ENCODE measurements around the gene CTXN3. TPM values are rescaled to one million over a fixed set of nuclear protein-coding genes. Genes with fewer than 3 reads are reported as not detected.

The CTXN3 gene
- polyA plus RNA-seq, 1 donor (not counting 4 experiments of a cell fraction or from before 2014, with no cell fraction given) = 0.22 TPM

GRCh38 chr5:127647361-127647958 is 1.4 kb upstream of the CTXN3 start:
- Histone ChIP-seq H3K4me2 (ENCODE audit: control insufficient read depth, extremely low read depth, insufficient read depth, low read depth, low read length) (no peak overlapping the region), H3K27me3 (ENCODE audit: control insufficient read depth, extremely low read depth, insufficient read depth, low read length) (no peaks in the 10 kb centered on the region), H2AFZ (ENCODE audit: control insufficient read depth, low read length) (peak overlapping the region; percentile 10), H3K9me1 (ENCODE audit: control insufficient read depth, extremely low read depth, insufficient read depth, low read length) (no peaks in the 10 kb centered on the region), H3K27ac (ENCODE audit: control insufficient read depth, insufficient read depth, low read length) (no peak overlapping the region), H3K4me3 (ENCODE audit: control insufficient read depth in 2 of 3, extremely low read depth in 1 of 3, insufficient read depth in 2 of 3, low read depth in 1 of 3, low read length in 3 of 3) (no peak overlapping the region), H3K4me1 (ENCODE audit: control insufficient read depth, extremely low read depth, insufficient read depth, low read length) (peaks cover 34% of the 10 kb centered on the region), H3K36me3 (ENCODE audit: control insufficient read depth in 2 of 2, extremely low read depth in 1 of 2, insufficient read depth in 2 of 2, low read length in 2 of 2) (no peaks in the 10 kb centered on the region), H3K79me2 (ENCODE audit: control insufficient read depth, insufficient read depth, low read length) (no peaks in the 10 kb centered on the region), H3K9me3 (ENCODE audit: control insufficient read depth, low read depth, low read length) (no peaks in the 10 kb centered on the region), H4K20me1 (ENCODE audit: control insufficient read depth, extremely low read depth, insufficient read depth, low read length) (no peaks in the 10 kb centered on the region), H3K9ac (ENCODE audit: control insufficient read depth, extremely low read depth, insufficient read depth, low read length) (no peak overlapping the region)
- FAIRE-seq = peak; percentile 86
- TF ChIP-seq, protein P1, sequence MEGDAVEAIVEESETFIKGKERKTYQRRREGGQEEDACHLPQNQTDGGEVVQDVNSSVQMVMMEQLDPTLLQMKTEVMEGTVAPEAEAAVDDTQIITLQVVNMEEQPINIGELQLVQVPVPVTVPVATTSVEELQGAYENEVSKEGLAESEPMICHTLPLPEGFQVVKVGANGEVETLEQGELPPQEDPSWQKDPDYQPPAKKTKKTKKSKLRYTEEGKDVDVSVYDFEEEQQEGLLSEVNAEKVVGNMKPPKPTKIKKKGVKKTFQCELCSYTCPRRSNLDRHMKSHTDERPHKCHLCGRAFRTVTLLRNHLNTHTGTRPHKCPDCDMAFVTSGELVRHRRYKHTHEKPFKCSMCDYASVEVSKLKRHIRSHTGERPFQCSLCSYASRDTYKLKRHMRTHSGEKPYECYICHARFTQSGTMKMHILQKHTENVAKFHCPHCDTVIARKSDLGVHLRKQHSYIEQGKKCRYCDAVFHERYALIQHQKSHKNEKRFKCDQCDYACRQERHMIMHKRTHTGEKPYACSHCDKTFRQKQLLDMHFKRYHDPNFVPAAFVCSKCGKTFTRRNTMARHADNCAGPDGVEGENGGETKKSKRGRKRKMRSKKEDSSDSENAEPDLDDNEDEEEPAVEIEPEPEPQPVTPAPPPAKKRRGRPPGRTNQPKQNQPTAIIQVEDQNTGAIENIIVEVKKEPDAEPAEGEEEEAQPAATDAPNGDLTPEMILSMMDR (optimal IDR thresholded peaks at IDR 0.05 in 1 of 3, IDR thresholded peaks at IDR 0.05 in 1 of 3, conservative IDR thresholded peaks at IDR 0.05 in 1 of 3; ENCODE audit: extremely low read depth in 1 of 3, insufficient read depth in 2 of 3, low read length in 3 of 3) = no peak
- no peak for TF ChIP-seq EZH2 (IDR thresholded peaks at IDR 0.05; ENCODE audit: low read length)
- peak; percentile 9 for DNase-seq (ENCODE audit: low read depth, low spot score)
- dilution Hi-C loops (cut with MboI; ENCODE audit: extremely low pct_ligation_motif_present, low sequenced_read_pairs) = no loop called here

DNA sequence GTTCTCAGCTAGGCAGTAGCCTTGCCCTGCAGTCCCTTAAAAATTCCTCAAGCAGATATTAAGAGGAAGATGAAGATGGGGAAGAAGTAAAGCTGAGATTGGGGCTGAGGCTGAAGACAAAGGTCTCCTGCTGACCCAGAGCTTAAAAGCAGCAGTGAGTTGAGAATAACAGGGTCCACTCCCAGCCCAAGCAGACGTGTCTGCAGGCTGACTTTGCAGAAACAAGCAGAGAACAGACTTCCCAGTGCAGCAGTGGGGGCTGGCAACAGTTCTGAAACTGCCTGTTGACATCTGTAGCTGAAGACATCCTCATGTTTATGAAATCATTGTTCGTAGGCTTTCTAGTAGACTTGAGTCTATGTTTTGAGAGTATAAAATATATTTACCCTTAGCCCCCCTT is 1.1 kb downstream of the CTXN3 start:
- H3K79me2 ChIP-seq (ENCODE audit: control insufficient read depth, insufficient read depth, low read length) = no peaks in the 10 kb centered on the region
- H3K9me3 ChIP-seq (ENCODE audit: control insufficient read depth, low read depth, low read length) = no peaks in the 10 kb centered on the region
- H4K20me1 ChIP-seq (ENCODE audit: control insufficient read depth, extremely low read depth, insufficient read depth, low read length) = no peaks in the 10 kb centered on the region
- H3K4me2 ChIP-seq (ENCODE audit: control insufficient read depth, extremely low read depth, insufficient read depth, low read depth, low read length) = no peak overlapping the region
- dilution Hi-C loops (cut with MboI; ENCODE audit: extremely low pct_ligation_motif_present, low sequenced_read_pairs) = no loop called here
- H3K9ac ChIP-seq (ENCODE audit: control insufficient read depth, extremely low read depth, insufficient read depth, low read length) = no peak overlapping the region
- no peak overlapping the region for H3K4me3 ChIP-seq (ENCODE audit: control insufficient read depth in 2 of 3, extremely low read depth in 1 of 3, insufficient read depth in 2 of 3, low read depth in 1 of 3, low read length in 3 of 3)
- no peak overlapping the region for H2AFZ ChIP-seq (ENCODE audit: control insufficient read depth, low read length)
- DNase-seq (ENCODE audit: low read depth, low spot score) (no peak), FAIRE-seq (no peak)
- no peak overlapping the region for H3K27ac ChIP-seq (ENCODE audit: control insufficient read depth, insufficient read depth, low read length)
- H3K36me3 ChIP-seq (ENCODE audit: control insufficient read depth in 2 of 2, extremely low read depth in 1 of 2, insufficient read depth in 2 of 2, low read length in 2 of 2) = no peaks in the 10 kb centered on the region
- no peak for TF ChIP-seq EZH2 (IDR thresholded peaks at IDR 0.05; ENCODE audit: low read length)
- TF ChIP-seq, protein P1 (optimal IDR thresholded peaks at IDR 0.05 in 1 of 3, IDR thresholded peaks at IDR 0.05 in 1 of 3, conservative IDR thresholded peaks at IDR 0.05 in 1 of 3; ENCODE audit: extremely low read depth in 1 of 3, insufficient read depth in 2 of 3, low read length in 3 of 3) = no peak
- H3K27me3 ChIP-seq (ENCODE audit: control insufficient read depth, extremely low read depth, insufficient read depth, low read length) = peaks cover 3% of the 10 kb centered on the region
- H3K9me1 ChIP-seq (ENCODE audit: control insufficient read depth, extremely low read depth, insufficient read depth, low read length) = no peaks in the 10 kb centered on the region
- peaks cover 34% of the 10 kb centered on the region for H3K4me1 ChIP-seq (ENCODE audit: control insufficient read depth, extremely low read depth, insufficient read depth, low read length)
